Esophagus (tissue), 2 donors: Measurements from ENCODE around the gene WDR86. TPM values are rescaled to one million over a fixed set of nuclear protein-coding genes. Genes with fewer than 3 reads are reported as not detected.

Experiments
- H3K27ac ChIP-seq, 2 donors: one replicate each; pipeline ENCODE4 v1.5.1; 2013; ENCODE audit warnings: low read depth in 2 of 2, mild to moderate bottlenecking in 2 of 2, inconsistent platforms in 1 of 2, low read length in 1 of 2, moderate library complexity in 1 of 2
- H3K27me3 ChIP-seq, 2 donors: one replicate each; pipeline ENCODE4 v1.6.1; 2013; ENCODE audit warnings: low read length in 2 of 2, control low read depth in 1 of 2, mild to moderate bottlenecking in 1 of 2; ENCODE audit not compliant: insufficient read depth in 2 of 2, control insufficient read depth in 1 of 2
- H3K36me3 ChIP-seq, 2 donors: one replicate each; pipeline ENCODE4 v1.6.1; 2013; ENCODE audit warnings: low read length in 1 of 2; ENCODE audit not compliant: control insufficient read depth in 2 of 2, insufficient read depth in 2 of 2
- H3K4me1 ChIP-seq, 2 donors: one replicate each; pipeline ENCODE4 v1.6.1; 2013; ENCODE audit warnings: low read length in 1 of 2; ENCODE audit not compliant: control insufficient read depth in 2 of 2, insufficient read depth in 2 of 2
- H3K4me3 ChIP-seq, 2 donors: one replicate each; pipeline ENCODE4 v1.5.1; 2013; ENCODE audit warnings: low read length in 2 of 2, mild to moderate bottlenecking in 2 of 2, low read depth in 1 of 2, moderate library complexity in 1 of 2
- H3K9me3 ChIP-seq, 2 donors: one replicate each; pipeline ENCODE4 v1.6.1; 2013; ENCODE audit warnings: mild to moderate bottlenecking in 2 of 2, low read depth in 1 of 2, low read length in 1 of 2, moderate library complexity in 1 of 2; ENCODE audit not compliant: control insufficient read depth in 2 of 2, insufficient read depth in 1 of 2
- WGBS, 2 donors: extraction: QIAGEN DNeasy Blood & Tissue Kit; methylation state at CpG; one replicate each; pipeline ENCODE4 v1.1.7; 2013; 5-methylcytosine and 5-hydroxymethylcytosine counted together
- polyA plus RNA-seq, 2 donors: library from polyadenylated mRNA; stranded (reverse); fragments of 200-250 nt; gene quantifications; one replicate each; pipeline ENCODE4 v1.2.3, GENCODE V29; 2013
- donor health status: healthy with polysubstance abuse.
- donor health status: Bipolar disorder and iron deficiency.

WDR86 gene
- polyA plus RNA-seq, 2 donors = 0.28 to 0.86 TPM

- Histone ChIP-seq H3K4me3 (no peak overlapping the region), H3K4me1 (peaks cover 0 to 7% of the 10 kb centered on the region in 2 donors), H3K9me3 (no peaks in the 10 kb centered on the region), H3K36me3 (no peaks in the 10 kb centered on the region), H3K27ac (peak overlapping the region in 1 of 2 donors; percentile 42), H3K27me3 (no peaks in the 10 kb centered on the region)
- WGBS, 2 donors = 60 to 69% methylated on average over 13 of the region's 13 CpGs
Measured at GRCh38 chr7:151428378-151429236, 18.8 kb upstream of the WDR86 start.

- Histone ChIP-seq H3K9me3 (no peaks in the 10 kb centered on the region), H3K27me3 (no peaks in the 10 kb centered on the region), H3K36me3 (no peaks in the 10 kb centered on the region), H3K27ac (peak overlapping the region; percentile 14 to 42), H3K4me1 (peaks cover 0 to 5% of the 10 kb centered on the region in 2 donors), H3K4me3 (no peak overlapping the region)
- WGBS, 2 donors = 55 to 66% methylated on average over 10 of the region's 10 CpGs
Measured at GRCh38 chr7:151427705-151428377, 18.0 kb upstream of the WDR86 start.

- H3K4me1 ChIP-seq = peaks cover 0 to 3% of the 10 kb centered on the region in 2 donors
- WGBS, 2 donors = 84 to 88% methylated on average over 23 of the region's 23 CpGs
- no peaks in the 10 kb centered on the region for H3K9me3 ChIP-seq
- no peaks in the 10 kb centered on the region for H3K27me3 ChIP-seq
- no peaks in the 10 kb centered on the region for H3K36me3 ChIP-seq
- H3K27ac ChIP-seq = peak overlapping the region; percentile 15 to 70
- H3K4me3 ChIP-seq = no peak overlapping the region
Measured at GRCh38 chr7:151426904-151427704, 17.3 kb upstream of the WDR86 start.

- H3K27ac ChIP-seq = peak overlapping the region in 1 of 2 donors; percentile 70
- no peaks in the 10 kb centered on the region for H3K36me3 ChIP-seq
- WGBS, 2 donors = 32 to 41% methylated on average over 14 of the region's 14 CpGs
- H3K4me3 ChIP-seq = no peak overlapping the region
- H3K9me3 ChIP-seq = peaks cover 0 to 5% of the 10 kb centered on the region in 2 donors
- peaks cover 0 to 3% of the 10 kb centered on the region in 2 donors for H3K4me1 ChIP-seq
- H3K27me3 ChIP-seq = no peaks in the 10 kb centered on the region
Measured at GRCh38 chr7:151426441-151426903, 16.6 kb upstream of the WDR86 start.

- peaks cover 0 to 5% of the 10 kb centered on the region in 2 donors for H3K9me3 ChIP-seq
- WGBS, 2 donors = 52 to 54% methylated on average over 7 of the region's 7 CpGs
- H3K36me3 ChIP-seq = no peaks in the 10 kb centered on the region
- peak overlapping the region; percentile 70 to 72 for H3K27ac ChIP-seq
- H3K4me3 ChIP-seq = no peak overlapping the region
- H3K27me3 ChIP-seq = no peaks in the 10 kb centered on the region
- peaks cover 0 to 3% of the 10 kb centered on the region in 2 donors for H3K4me1 ChIP-seq
Measured at GRCh38 chr7:151425670-151426440, 16.0 kb upstream of the WDR86 start.

- WGBS, 2 donors = 74 to 77% methylated on average over 5 of the region's 5 CpGs
- H3K36me3 ChIP-seq = no peaks in the 10 kb centered on the region
- peaks cover 0 to 10% of the 10 kb centered on the region in 2 donors for H3K9me3 ChIP-seq
- H3K4me1 ChIP-seq = peaks cover 0 to 3% of the 10 kb centered on the region in 2 donors
- H3K27me3 ChIP-seq = no peaks in the 10 kb centered on the region
- H3K27ac ChIP-seq = no peak overlapping the region
- H3K4me3 ChIP-seq = no peak overlapping the region
Measured at GRCh38 chr7:151424799-151425198, 15.0 kb upstream of the WDR86 start.

GRCh38 chr7:151423936-151424335, 14.1 kb upstream of the WDR86 start:
- no peak overlapping the region for H3K4me3 ChIP-seq
- 84 to 91% methylated on average over 5 of the region's 5 CpGs for WGBS, 2 donors

GRCh38 chr7:151423226-151423625, 13.4 kb upstream of the WDR86 start:
- H3K27ac ChIP-seq = no peak overlapping the region
- H3K27me3 ChIP-seq = no peaks in the 10 kb centered on the region
- no peaks in the 10 kb centered on the region for H3K4me1 ChIP-seq
- H3K9me3 ChIP-seq = peaks cover 0 to 10% of the 10 kb centered on the region in 2 donors
- H3K4me3 ChIP-seq = no peak overlapping the region
- no peaks in the 10 kb centered on the region for H3K36me3 ChIP-seq
- WGBS, 2 donors = 76 to 81% methylated on average over 7 of the region's 7 CpGs

More at GRCh38 chr7:151423936-151424335, 14.1 kb upstream of the WDR86 start:
- no peaks in the 10 kb centered on the region for H3K4me1 ChIP-seq
- no peak overlapping the region for H3K27ac ChIP-seq
- no peaks in the 10 kb centered on the region for H3K27me3 ChIP-seq
- peaks cover 0 to 10% of the 10 kb centered on the region in 2 donors for H3K9me3 ChIP-seq
- no peaks in the 10 kb centered on the region for H3K36me3 ChIP-seq
